Thyroid gland (tissue), 4 donors: ENCODE data around the gene KRTAP5-5.

ENCODE experiments used
- CTCF ChIP-seq, 6 experiments: fragments of 200-600 bp in 3 of 6; fragments of 450-650 bp in 3 of 6; sonication (generic) in 3 of 6; IDR thresholded peaks; one replicate each; pipeline ENCODE4 v1.5.1; 2016 to 2019; ENCODE audit warnings: antibody characterized with exemption in 6 of 6, mild to moderate bottlenecking in 2 of 6, inconsistent platforms in 1 of 6, moderate library complexity in 1 of 6
- POLR2A ChIP-seq, 2 donors: fragments of 450-650 bp; IDR thresholded peaks; one replicate each; pipeline ENCODE4 v1.6.1; 2017; ENCODE audit warnings: antibody characterized with exemption in 2 of 2, mild to moderate bottlenecking in 2 of 2, moderate library complexity in 1 of 2

DNA sequence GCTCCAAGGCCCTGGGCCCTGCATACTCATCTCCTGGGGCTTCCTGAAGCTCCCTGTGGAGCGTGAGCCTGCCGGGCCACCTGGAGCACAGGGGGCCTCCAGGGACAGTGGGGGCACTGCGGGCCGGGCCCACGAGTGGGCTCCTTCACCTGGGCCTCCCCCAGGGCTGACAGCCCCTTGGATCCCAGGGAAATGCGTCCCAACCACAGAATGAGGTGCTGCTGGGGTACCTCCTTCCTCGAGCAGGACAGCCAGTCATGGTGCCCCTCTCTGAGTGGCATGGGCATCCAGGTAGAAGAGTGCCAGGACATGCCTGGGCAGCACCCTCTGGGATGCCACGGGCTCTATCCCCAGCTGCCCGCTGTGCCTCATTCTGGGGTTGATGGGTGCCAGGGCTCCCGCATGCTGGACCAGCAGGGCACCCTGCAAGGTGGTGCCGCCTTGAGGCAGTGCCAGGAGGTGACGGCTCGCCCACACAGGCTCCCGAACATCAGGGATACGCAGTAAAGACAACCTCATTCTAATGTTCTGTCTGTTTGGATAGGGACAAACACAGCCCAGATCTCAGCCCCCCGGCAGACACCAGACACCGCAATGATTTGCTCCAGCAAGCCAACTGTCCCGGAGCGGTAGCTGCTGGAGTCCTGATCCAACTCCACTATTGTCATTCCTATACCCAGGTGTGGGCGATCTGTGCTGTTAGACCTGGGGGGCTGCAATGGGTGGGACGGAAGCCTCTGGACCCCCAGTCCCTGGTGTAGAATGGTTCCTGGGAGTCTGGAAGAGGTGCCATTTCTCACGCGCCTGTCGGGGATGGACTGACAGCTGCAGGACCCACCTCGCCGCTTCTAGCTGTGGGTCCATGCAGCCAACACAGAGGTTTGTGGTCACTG is 25.8 kb downstream of the KRTAP5-5 start:
- TF ChIP-seq POLR2A (IDR thresholded peaks at IDR 0.05) (no peak), CTCF (IDR thresholded peaks at IDR 0.05) (no peak)
